A673 (cell line): ENCODE data around the gene TAF7. TPM values are rescaled to one million over a fixed set of nuclear protein-coding genes. Genes with fewer than 3 reads are reported as not detected.

Source experiments
- BruUV-seq: library from RNA; stranded (reverse); fragments of 400-500 nt; replicated peaks from 2 replicates; lab custom pipeline; 2021; lab: Mats Ljungman, UMichigan
- CTCF ChIA-PET: fragments of 300-600 bp; sonication (Branson Sonifier 250); formaldehyde crosslinking; loops from one replicate; lab custom pipeline; 2022; ENCODE audit warnings: antibody characterized with exemption; lab: Charles Lee
- POLR2A ChIA-PET: fragments of 300-600 bp; sonication (Branson Sonifier 250); formaldehyde crosslinking; loops from one replicate; lab custom pipeline; 2022; ENCODE audit warnings: antibody characterized with exemption; ENCODE audit not compliant: low non-redundant PET; lab: Charles Lee
- DNase-seq: peaks from one replicate; pipeline ENCODE4 v3.0.0-alpha.2; 2015; ENCODE audit warnings: low spot score
- H3K27ac ChIP-seq: fragments of 200-600 bp; sonication (generic); 2 replicates; pipeline ENCODE4 v1.5.1; 2016; ENCODE audit warnings: mixed run types, low read depth, mild to moderate bottlenecking, mixed read lengths, antibody characterized with exemption, low read length; ENCODE audit not compliant: poor library complexity, severe bottlenecking
- H3K27me3 ChIP-seq: fragments of 200-600 bp; sonication (generic); replicated peaks from 2 replicates; pipeline ENCODE4 v1.6.1; 2017; ENCODE audit warnings: mixed run types, low read depth, mild to moderate bottlenecking, mixed read lengths, antibody characterized with exemption, low read length; ENCODE audit not compliant: insufficient read depth, poor library complexity
- H3K36me3 ChIP-seq: fragments of 200-600 bp; sonication (generic); 2 replicates; pipeline ENCODE4 v1.6.1; 2016; ENCODE audit warnings: mixed run types, mild to moderate bottlenecking, mixed read lengths, antibody characterized with exemption, low read length; ENCODE audit not compliant: insufficient read depth, poor library complexity, severe bottlenecking
- H3K4me1 ChIP-seq: fragments of 200-600 bp; sonication (generic); 2 replicates; pipeline ENCODE4 v1.6.1; 2017; ENCODE audit warnings: mixed run types, mild to moderate bottlenecking, mixed read lengths, antibody characterized with exemption, low read length; ENCODE audit not compliant: insufficient read depth, poor library complexity, severe bottlenecking
- H3K4me3 ChIP-seq: fragments of 200-600 bp; sonication (generic); 2 replicates; pipeline ENCODE4 v1.5.1; 2016; ENCODE audit warnings: low read depth, mixed run types, mild to moderate bottlenecking, mixed read lengths, low read length; ENCODE audit not compliant: poor library complexity, severe bottlenecking
- H3K9me3 ChIP-seq: fragments of 200-600 bp; sonication (generic); 2 replicates; pipeline ENCODE4 v1.6.1; 2016; ENCODE audit warnings: mixed run types, low read depth, mild to moderate bottlenecking, mixed read lengths, antibody characterized with exemption, low read length; ENCODE audit not compliant: poor library complexity, severe bottlenecking
- EZH2 ChIP-seq: fragments of 200-600 bp; sonication (generic); IDR thresholded peaks from 2 replicates; pipeline ENCODE4 v1.6.1; 2017; ENCODE audit warnings: borderline replicate concordance, low read depth, mild to moderate bottlenecking, mixed read lengths, antibody characterized with exemption, low read length; ENCODE audit not compliant: poor library complexity, severe bottlenecking
- intact Hi-C: fragments of 100-400 bp; cut with micrococcal nuclease; formaldehyde crosslinking; loops from one replicate; pipeline ENCODE4 v1.10.0; 2022; ENCODE audit not compliant: unreplicated experiment
- total RNA-seq: library from RNA; stranded (reverse); gene quantifications from 2 replicates; pipeline ENCODE4 v1.2.3, GENCODE V29; 2021
- TF ChIP-seq, protein P1 (sequence below): fragments of 300-800, 200-600 bp; sonication (generic); conservative IDR thresholded peaks from 2 replicates; pipeline ENCODE4 v1.5.1; 2017; ENCODE audit warnings: low read depth, mild to moderate bottlenecking, antibody characterized with exemption, low read length, moderate library complexity, mixed read lengths

Gene TAF7
- total RNA-seq, 1 experiment from 2014 or later = 73.4 TPM

DNA sequence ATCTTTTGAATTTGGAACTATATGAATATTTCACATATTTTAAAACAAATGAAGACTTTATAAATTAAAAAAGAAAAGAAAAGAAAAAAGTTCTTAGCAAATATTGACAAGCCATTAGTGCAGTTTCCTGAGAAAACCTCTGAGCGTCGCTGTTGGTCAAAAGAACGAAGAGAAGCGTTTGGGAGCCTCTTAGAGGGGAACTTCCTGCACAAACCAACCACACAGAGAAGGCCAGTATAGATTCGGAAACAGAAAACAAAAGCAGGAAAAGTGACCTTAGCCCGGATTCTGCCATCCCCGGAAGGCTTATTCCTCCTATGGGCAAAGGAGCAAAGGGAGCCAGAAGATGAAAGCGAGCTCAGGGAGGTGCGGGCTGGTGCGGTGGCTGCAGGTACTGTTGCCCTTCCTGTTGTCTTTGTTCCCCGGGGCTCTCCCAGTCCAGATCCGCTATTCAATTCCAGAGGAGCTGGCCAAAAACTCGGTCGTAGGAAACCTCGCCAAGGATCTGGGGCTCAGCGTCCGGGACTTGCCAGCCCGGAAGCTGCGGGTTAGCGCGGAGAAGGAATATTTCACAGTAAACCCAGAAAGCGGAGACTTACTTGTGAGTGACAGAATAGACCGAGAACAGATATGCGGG lies 39.3 kb upstream of the TAF7 start, which contains the start of gene PCDHGB2:
PCDHGB2 (plus strand) TSS at position 205 of the 637 bp plus-strand sequence; CDS start at position 347, 142 bp downstream.
- TF ChIP-seq, protein P1, sequence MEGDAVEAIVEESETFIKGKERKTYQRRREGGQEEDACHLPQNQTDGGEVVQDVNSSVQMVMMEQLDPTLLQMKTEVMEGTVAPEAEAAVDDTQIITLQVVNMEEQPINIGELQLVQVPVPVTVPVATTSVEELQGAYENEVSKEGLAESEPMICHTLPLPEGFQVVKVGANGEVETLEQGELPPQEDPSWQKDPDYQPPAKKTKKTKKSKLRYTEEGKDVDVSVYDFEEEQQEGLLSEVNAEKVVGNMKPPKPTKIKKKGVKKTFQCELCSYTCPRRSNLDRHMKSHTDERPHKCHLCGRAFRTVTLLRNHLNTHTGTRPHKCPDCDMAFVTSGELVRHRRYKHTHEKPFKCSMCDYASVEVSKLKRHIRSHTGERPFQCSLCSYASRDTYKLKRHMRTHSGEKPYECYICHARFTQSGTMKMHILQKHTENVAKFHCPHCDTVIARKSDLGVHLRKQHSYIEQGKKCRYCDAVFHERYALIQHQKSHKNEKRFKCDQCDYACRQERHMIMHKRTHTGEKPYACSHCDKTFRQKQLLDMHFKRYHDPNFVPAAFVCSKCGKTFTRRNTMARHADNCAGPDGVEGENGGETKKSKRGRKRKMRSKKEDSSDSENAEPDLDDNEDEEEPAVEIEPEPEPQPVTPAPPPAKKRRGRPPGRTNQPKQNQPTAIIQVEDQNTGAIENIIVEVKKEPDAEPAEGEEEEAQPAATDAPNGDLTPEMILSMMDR = peak; percentile 59
- TF ChIP-seq EZH2 = no peak
- Histone ChIP-seq H3K4me3 (no peak within 1 kb of the TSS), H3K27ac (no peak within 1 kb of the TSS), H3K4me1 (no peaks in the 10 kb centered on the region), H3K27me3 (no peaks in the 10 kb centered on the region), H3K9me3 (peaks cover 47% of the 10 kb centered on the region), H3K36me3 (no peaks in the 10 kb centered on the region)
- ChIA-PET CTCF (interaction anchor here (1.1 kb wide), 1 partner anchor 39 kb away, joined by 3 read pairs; the partner anchor contains the start of gene TAF7), POLR2A (no interaction called here)
- intact Hi-C loops = no loop called here
- BruUV-seq = TSS peak; percentile 55
- peak; percentile 67 for DNase-seq

DNA sequence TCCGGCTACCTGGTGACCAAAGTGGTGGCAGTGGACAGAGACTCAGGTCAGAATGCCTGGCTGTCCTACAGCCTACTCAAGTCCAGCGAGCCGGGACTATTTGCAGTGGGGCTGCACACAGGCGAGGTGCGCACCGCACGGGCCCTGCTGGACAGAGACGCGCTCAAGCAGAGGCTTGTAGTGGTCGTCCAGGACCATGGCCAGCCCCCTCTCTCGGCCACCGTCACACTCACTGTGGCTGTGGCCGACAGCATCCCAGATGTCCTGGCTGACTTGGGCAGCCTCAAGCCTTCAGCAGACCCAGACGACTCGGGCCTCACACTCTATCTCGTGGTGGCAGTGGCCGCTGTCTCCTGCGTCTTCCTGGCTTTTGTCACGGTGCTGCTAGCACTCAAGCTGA lies 36.4 kb upstream of the TAF7 start:
- Histone ChIP-seq H3K4me1 (no peaks in the 10 kb centered on the region), H3K9me3 (peaks cover 45% of the 10 kb centered on the region), H3K36me3 (no peaks in the 10 kb centered on the region), H3K4me3 (no peak overlapping the region), H3K27ac (no peak overlapping the region), H3K27me3 (no peaks in the 10 kb centered on the region)
- no TSS peak for BruUV-seq
- POLR2A ChIA-PET = no interaction called here
- no peak for DNase-seq
- intact Hi-C loops = no loop called here
- CTCF ChIA-PET = no interaction called here
- TF ChIP-seq EZH2 = no peak
- TF ChIP-seq, protein P1 = no peak

DNA sequence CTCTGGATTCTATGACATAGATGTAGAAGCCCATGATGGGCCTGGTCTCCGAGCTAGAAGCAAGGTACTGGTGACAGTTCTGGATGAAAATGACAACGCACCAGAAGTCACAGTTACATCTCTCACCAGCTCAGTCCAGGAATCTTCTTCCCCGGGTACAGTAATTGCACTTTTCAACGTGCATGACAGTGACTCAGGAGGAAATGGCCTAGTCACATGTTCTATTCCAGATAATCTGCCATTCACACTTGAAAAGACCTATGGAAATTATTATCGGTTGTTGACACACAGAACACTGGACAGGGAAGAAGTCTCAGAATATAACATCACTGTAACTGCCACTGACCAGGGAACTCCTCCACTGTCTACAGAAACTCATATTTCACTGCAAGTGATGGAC lies 35.5 kb upstream of the TAF7 start:
- H3K36me3 ChIP-seq = no peaks in the 10 kb centered on the region
- CTCF ChIA-PET = no interaction called here
- intact Hi-C loops = no loop called here
- POLR2A ChIA-PET = no interaction called here
- BruUV-seq = no TSS peak
- H3K4me1 ChIP-seq = no peaks in the 10 kb centered on the region
- no peaks in the 10 kb centered on the region for H3K27me3 ChIP-seq
- no peak for DNase-seq
- H3K27ac ChIP-seq = no peak overlapping the region
- TF ChIP-seq, protein P1 = no peak
- no peak for TF ChIP-seq EZH2
- H3K9me3 ChIP-seq = peaks cover 47% of the 10 kb centered on the region
- no peak overlapping the region for H3K4me3 ChIP-seq
